Measurements from ENCODE around the gene FAM53A.

DNA sequence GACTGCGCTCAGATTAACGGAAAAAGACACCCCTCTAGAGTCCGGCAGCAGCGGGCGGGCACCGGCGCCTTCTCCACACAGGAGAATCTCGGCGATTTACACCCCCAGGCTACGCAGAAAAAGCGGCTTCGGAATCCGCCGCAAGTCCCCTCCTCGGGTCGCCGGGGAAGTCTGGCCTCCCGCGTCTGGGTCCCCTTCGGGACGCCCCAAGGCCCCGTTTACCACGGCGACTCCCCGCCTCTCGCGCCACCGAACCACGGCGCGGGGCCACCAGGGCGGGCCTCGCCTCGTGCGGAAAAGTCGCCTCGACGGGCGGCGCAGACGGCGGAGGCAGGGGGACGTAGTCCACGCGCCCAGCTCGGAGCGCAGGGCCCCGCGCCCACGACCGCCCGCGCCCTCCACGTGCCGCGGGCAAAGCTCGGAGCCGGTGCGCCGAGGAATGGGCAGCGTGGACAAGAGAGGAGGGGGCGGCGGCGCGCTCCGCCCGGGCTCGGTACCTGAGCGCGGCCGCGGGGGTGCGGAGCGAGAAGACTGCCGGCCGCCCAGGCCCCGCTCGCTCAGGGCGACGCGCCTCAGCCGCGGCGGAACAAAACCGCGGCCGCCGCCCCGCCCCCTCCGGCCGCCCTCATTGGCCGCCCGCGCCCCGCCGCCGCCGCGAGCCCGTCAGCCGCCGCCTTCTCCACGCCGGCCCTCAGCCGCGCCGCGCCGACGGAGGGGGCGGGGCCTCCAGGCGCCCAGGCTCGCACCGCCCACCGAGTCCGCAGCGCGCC is at the start of gene FAM53A:
- TF ChIP-seq CTCF (IDR thresholded peaks at IDR 0.05; ENCODE audit: low read depth, low read length, missing input control): no peak
- TF ChIP-seq, protein P1, sequence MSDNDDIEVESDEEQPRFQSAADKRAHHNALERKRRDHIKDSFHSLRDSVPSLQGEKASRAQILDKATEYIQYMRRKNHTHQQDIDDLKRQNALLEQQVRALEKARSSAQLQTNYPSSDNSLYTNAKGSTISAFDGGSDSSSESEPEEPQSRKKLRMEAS (IDR thresholded peaks at IDR 0.05): no peak
- no peak for TF ChIP-seq HNF4A (conservative IDR thresholded peaks at IDR 0.05)
- no peak for TF ChIP-seq YY1 (IDR thresholded peaks at IDR 0.05)
- TF ChIP-seq TAF1 (conservative IDR thresholded peaks at IDR 0.05): no peak
- no peak for TF ChIP-seq GABPA (IDR thresholded peaks at IDR 0.05 in 1 of 2, conservative IDR thresholded peaks at IDR 0.05 in 1 of 2)
- no peak for TF ChIP-seq EGR1 (IDR thresholded peaks at IDR 0.05; ENCODE audit: low read depth in 2 of 2)
- no peak for TF ChIP-seq REST (IDR thresholded peaks at IDR 0.05)
- TF ChIP-seq JUND (IDR thresholded peaks at IDR 0.05): no peak
- no peak for TF ChIP-seq FOXA1 (IDR thresholded peaks at IDR 0.05)
- TF ChIP-seq ZBTB33 (IDR thresholded peaks at IDR 0.05): no peak
- no peak for TF ChIP-seq ATF3 (IDR thresholded peaks at IDR 0.05)
